C4-2B (cell line): ENCODE measurements around the gene TCAIM.
"Not testable (repeated sequence)": the region's sequence is repeated elsewhere in the genome, so short reads cannot be mapped to it uniquely, and the experiment has no call there.

ENCODE experiments used
- H3K27ac ChIP-seq: fragments of 450-650 bp; 2 replicates; pipeline ENCODE4 v1.5.1; 2017
- ZFX ChIP-seq: fragments of 450-650 bp; IDR thresholded peaks from 2 replicates; pipeline ENCODE4 v1.6.1; 2017
- TF ChIP-seq, protein P1 (sequence below): fragments of 450-650 bp; conservative IDR thresholded peaks from 2 replicates; pipeline ENCODE4 v1.5.1; 2017; ENCODE audit warnings: mild to moderate bottlenecking

TCAIM gene

DNA sequence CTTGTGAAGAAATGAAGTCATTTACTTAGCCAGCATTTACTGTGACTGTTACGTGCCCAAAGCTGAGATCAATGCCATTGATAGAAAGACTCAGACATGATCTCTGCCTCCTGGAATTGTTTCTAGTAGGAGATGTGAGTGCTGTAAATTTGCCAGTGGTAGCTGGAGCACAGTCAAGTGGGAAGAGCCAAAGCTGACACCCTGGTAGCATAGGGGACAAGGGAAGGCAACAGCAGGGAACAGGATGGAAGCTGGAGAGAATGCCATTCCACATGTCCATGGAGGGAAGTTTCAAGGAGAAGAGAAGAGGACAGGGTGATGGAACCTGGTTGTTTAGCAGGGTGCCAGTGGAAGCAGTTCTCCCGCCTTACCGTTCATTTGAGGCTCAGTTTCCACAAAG, 64.0 kb downstream of the TCAIM start:
- TF ChIP-seq, protein P1, sequence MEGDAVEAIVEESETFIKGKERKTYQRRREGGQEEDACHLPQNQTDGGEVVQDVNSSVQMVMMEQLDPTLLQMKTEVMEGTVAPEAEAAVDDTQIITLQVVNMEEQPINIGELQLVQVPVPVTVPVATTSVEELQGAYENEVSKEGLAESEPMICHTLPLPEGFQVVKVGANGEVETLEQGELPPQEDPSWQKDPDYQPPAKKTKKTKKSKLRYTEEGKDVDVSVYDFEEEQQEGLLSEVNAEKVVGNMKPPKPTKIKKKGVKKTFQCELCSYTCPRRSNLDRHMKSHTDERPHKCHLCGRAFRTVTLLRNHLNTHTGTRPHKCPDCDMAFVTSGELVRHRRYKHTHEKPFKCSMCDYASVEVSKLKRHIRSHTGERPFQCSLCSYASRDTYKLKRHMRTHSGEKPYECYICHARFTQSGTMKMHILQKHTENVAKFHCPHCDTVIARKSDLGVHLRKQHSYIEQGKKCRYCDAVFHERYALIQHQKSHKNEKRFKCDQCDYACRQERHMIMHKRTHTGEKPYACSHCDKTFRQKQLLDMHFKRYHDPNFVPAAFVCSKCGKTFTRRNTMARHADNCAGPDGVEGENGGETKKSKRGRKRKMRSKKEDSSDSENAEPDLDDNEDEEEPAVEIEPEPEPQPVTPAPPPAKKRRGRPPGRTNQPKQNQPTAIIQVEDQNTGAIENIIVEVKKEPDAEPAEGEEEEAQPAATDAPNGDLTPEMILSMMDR = no peak
- TF ChIP-seq ZFX = no peak

DNA sequence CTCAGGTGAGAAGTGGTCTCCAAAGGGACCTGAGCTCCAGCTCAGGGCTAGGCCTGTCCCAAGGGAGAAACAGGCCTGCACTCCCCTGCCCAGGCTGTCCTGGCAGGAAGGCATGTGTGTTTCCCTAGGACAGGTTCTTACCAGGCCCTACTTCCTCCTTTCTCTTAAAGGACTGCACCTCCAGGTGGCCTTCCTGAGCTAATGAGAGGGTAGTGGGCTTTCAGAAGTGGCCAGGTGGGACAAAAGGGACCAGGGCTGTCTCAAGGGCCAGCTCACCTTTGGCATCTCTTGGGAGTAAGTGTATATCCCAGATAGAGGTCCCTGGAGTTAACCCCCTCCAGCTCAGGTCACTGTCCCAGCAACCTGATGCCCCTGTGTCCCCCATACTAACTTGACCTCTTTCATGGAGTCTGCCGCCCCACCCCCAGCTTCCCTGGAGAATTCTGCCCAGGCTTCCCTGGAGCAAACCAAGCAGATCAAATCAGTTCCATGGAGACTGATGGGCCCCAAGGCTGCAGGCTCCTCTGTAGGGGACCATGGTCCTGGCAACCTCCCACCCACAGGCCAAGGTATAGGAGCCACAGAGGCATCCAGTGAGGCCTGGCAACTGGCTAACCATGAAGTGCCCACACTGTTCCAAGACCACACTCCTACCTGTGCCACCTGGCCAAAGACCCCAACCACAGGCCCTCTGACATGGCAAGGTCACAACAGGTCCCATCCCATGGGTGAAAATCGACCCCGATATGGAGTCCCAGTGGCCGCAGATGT, 71.3 kb downstream of the TCAIM start:
- TF ChIP-seq, protein P1 = no peak
- no peak for TF ChIP-seq ZFX
- no peak overlapping the region for H3K27ac ChIP-seq

More for the DNA sequence above, 64.0 kb downstream of the TCAIM start:
- H3K27ac ChIP-seq = no peak overlapping the region

DNA sequence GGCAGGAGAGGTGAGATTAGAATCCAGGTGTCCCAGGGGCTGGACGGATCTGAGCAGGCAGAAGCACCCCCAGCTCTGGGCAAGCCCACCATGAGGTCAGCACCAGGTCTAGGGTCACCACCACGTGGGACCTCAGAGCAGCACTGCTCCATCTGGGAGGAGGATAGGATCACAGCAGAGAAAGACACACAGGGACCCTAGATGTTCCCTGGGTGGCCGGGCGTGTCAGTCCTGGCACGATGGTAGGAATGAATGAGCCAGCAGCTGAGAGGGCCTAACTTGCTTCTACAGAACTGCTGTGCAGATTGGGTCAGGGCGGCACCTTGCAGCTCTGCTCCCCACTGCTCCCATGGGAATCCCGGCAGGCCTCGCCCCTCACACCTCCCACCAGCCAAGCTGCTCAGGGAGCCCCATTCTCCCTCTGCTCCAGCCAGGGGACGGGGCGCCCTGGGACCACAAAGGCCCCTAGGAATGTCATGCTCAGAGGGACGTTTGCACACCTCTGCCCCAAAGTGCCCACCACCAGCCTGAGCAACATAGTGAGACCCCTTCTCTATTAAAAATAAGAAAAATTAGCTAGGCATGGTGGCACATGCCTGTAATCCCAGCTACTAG, 72.6 kb downstream of the TCAIM start:
- TF ChIP-seq ZFX = no peak

DNA sequence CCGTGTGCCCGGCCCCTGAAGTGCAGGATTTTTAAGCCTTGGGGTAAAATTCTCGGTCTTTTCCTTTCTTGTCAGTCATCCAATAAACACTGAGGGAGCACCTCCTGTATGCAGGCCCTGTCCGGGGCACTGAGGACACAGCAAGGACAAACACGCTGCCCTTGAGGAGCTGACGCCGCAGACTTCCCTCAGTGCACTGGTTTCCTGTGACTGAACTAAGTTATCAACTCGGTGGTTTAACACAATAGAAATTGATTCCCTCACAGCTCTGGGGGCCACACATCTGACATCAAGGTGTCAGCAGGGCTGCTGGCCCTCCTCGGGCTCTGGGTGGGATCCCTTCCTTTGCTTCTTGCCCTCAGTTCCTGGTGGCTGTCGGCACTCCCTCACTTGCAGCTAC, 73.8 kb downstream of the TCAIM start:
- no peak overlapping the region for H3K27ac ChIP-seq
- TF ChIP-seq, protein P1 = no peak
- TF ChIP-seq ZFX = no peak

More for the DNA sequence above, 72.6 kb downstream of the TCAIM start:
- H3K27ac ChIP-seq = no peak overlapping the region

DNA sequence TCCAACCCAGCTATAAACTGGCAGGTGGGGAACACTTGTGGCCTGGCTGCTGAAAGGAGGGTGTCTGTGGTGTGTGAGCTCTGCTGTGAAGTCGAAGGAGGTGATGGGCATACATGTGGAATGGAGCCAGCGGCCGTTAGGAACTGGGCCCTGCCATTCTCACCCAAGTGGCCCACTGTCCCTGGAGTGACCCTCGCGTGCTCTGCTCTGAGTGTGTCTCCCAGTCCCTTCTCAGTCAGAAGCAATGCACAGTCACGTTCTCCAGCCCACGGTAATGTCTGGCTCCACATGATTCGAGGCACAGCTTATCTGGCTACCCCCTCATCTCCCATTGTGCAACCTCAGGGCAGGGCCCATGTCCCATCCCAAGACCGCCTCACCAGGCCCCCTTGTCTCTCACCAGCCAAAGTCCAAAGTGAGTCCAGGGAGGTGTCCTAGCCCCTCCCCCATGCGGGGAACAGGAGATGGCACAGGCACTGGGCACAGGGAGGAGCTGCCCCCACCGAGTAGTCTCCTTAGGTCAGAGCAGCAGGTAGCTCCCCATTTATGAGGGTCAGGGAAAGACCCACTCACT, 76.0 kb downstream of the TCAIM start:
- H3K27ac ChIP-seq = no peak overlapping the region
- TF ChIP-seq ZFX = no peak
- TF ChIP-seq, protein P1 = no peak

DNA sequence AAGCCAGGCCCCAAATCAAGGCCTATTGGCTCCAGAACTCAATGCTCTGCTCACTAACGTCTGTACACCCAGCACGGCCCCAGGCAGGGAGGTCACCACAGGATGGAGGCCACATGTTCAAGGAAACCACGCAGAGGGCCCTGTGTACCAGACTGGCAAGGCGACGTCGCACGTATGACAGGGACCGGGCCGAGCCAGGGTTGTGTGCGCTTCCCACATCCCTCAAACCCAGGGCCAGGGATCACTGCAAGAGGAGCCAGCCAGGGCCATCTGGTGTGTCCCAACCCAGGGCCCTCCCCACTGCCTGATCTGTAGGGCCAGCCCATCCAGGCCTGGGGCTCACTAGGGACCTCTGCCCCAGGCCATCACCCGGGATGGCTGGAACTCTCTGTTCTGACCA, 76.9 kb downstream of the TCAIM start:
- TF ChIP-seq, protein P1 = no peak
- no peak for TF ChIP-seq ZFX
- no peak overlapping the region for H3K27ac ChIP-seq

DNA sequence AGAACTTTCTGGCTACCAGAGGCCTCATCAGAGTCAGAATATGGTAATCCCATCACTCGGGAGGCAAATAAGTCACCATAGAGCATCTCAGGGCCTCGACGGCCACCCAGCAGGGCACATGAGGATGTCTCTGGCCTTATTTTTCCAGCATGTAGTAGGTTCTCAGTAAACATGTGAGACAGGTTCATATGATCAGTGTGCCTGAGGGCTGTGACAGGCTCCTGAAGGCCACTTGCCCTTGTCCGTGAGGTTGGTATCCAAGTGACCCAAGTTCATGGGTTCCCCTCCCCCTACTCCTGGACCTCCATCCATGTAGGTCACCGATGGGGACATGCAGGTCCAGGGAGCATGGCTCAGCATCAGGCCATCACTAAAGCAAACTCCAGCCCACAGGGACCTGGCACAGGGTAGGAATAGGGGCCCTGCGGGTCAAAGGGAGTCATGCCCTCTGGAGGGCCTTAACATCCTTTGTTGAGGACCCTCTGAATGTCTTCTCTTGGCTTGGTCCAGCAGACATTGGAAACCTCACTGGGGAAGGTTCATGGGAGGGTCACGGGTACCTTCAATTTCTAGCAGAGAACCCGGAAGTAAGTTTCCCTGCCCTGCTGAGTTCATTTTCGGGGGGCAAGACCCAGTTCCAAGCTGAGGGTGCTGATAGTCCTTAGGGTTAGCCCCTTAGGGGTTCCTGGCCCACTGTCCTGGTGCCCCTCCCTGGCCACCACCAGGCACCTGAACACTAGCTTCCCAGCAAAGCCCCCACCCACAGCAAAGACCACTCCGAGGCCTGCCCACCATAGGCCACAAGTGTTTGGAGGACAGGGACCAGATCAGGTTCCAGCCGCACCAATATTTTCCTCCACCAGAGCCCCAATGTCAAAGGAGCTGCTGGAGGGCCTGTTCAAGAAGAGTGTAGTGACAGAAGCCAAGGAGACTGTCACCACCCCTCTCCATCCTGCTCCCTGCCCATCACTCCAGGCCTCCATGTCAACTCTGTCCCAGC, 77.8 kb downstream of the TCAIM start:
- TF ChIP-seq, protein P1 = no peak
- TF ChIP-seq ZFX = no peak
- H3K27ac ChIP-seq = no peak overlapping the region

DNA sequence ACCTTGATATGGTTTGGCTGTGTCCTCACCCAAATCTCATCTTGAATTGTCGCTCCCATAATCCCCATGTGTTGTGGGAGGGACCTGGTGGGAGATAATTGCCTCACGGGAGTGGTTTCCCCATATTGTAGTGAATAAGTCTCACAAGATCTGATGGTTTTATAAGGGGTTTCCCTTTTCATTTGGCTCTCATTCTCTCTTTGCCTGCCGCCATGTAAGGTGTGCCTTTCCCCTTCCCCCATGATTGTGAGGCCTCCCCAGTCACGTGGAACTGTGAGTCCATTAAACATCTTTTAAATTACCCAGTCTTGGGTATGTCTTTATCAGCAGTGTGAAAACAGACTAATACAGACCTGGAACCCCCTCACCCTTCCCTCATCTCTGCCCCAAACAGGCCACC, 79.6 kb downstream of the TCAIM start:
- not testable (repeated sequence) for H3K27ac ChIP-seq
